ENCODE data around the gene TFDP3.

Gene TFDP3

GRCh38 chrX:133185938-133186337 is 32.2 kb downstream of the TFDP3 start:
- no peak for DNase-seq (ENCODE audit: low read depth)

- no peak for DNase-seq (ENCODE audit: low read depth)
Observed at GRCh38 chrX:133185119-133185518, 33.0 kb downstream of the TFDP3 start.

GRCh38 chrX:133183806-133184205 is 34.3 kb downstream of the TFDP3 start:
- no peak for DNase-seq (ENCODE audit: low read depth)

- DNase-seq (ENCODE audit: low read depth) = no peak
Observed at GRCh38 chrX:133179500-133179899, 38.7 kb downstream of the TFDP3 start.

GRCh38 chrX:133177202-133177601 is 41.0 kb downstream of the TFDP3 start:
- DNase-seq (ENCODE audit: low read depth) = no peak

GRCh38 chrX:133175605-133176004 is 42.5 kb downstream of the TFDP3 start:
- no peak for DNase-seq (ENCODE audit: low read depth)

- DNase-seq (ENCODE audit: low read depth) = no peak
Observed at GRCh38 chrX:133175162-133175561, 43.0 kb downstream of the TFDP3 start.

- no peak for DNase-seq (ENCODE audit: low read depth)
Observed at GRCh38 chrX:133171962-133172708, 46.0 kb downstream of the TFDP3 start.

Data from EH (cell line).